CD4-positive, alpha-beta T cell treated with Interleukin-6 for 4 hours (primary cell): ENCODE data around the gene GPR33.
"Not testable (repeated sequence)": the region's sequence is repeated elsewhere in the genome, so short reads cannot be mapped to it uniquely, and the experiment has no call there.

Experiments used
- DNase-seq: peaks from one replicate; pipeline ENCODE4 v3.0.0-alpha.2; 2020; ENCODE audit warnings: mixed read lengths

Gene GPR33

DNA sequence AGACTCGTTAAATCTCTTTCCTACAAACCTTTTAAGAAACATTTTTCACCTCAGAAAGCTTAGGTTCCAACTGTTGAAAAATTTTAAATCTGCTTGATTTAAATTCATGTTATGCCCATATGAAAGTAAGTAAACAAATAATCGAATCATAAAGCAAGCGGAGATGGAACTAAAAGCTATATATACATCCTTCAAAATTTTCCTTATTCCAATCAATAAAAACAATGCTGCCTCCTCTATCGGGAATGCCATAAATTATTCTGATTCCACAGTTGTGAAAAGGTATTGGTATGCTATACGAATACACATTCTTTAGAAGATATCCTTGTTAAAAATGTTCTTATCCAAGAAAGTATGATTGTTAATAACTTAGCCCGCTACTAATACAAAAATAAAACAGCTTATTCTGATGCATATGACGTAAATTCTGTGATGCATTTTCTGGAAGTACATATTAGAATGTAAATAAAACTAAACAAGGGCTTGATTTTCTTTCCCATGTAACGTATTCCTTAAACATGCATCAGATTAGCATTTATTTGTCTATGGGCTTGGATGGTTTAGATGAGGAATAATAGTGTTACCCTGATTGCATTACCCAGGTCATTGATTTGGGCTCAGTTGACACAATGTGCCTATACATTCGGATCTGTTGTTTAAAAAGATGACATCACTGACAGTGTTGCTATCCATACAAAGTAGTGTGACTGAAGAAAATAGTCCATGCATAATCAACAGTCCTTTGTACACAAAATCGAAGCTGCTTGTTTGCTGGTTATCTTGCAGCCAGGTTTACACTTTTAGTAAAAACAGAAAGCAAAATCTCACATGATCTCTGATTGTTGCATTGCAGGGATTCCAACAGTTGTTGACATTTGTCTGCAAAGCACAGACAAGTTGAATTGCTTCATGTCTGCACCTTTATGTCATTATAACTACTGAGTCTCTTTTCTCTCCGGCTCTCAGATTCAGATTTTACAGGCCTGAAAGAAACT is 29.9 kb downstream of the GPR33 start:
- DNase-seq, result no peak

- DNase-seq, result peak; percentile 92
These were observed 30.8 kb downstream of the GPR33 start, which contains the start of gene DTD2 for GRCh38 chr14:31456841-31457664. Gene DTD2 (minus strand): TSS chr14:31457506. CDS start chr14:31457393, 113 bp downstream.

DNA sequence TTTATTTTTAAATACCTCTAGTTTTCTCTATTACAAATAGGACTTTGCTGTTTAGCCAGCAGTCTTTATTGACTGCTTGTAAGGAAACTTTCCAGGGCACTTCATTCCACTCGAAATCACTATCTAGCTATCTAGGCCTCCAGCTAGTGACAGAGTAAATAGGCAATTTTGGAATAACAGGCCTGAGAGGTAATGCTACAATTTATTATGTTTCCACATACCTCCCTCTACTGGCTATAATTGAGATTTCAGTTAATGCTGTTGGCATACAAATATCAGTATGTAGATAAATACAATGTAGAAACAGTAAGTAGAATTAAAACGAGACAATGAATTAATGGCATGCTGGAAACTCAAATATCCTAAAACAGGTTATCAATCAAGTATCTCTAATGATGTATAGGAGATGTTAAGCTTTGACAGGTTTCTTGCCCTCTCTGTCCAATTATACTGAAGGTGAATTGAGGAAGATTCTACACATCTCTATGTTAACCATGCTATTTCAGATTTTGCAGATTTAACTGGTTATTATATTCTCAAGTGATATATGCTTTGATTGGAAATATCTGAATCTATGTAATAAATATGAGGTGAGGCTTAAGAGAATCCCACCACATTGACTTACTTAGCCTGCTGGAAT is 37.7 kb downstream of the GPR33 start:
- DNase-seq, result no peak

GRCh38 chr14:31449136-31449535 is 38.7 kb downstream of the GPR33 start:
- DNase-seq, result no peak

DNA sequence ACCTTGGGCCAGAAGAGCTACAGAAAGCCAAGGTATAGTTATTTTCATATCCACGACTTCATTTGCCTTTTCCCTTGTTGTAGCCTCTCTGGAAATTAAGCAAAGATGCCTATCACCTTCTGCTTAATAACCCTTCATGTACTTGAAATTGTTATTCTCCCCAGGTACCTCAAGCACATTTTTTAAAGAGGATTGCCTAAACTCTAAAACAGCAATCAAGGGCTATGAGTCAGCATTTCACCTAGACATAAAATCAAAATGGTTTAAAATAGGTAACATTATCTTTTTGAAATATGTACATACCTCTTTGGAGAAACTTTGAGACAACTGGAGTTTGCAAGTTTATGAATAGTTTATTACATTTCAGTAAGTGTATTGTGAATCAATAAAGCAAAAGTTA is 42.1 kb downstream of the GPR33 start:
- no peak for DNase-seq

DNA sequence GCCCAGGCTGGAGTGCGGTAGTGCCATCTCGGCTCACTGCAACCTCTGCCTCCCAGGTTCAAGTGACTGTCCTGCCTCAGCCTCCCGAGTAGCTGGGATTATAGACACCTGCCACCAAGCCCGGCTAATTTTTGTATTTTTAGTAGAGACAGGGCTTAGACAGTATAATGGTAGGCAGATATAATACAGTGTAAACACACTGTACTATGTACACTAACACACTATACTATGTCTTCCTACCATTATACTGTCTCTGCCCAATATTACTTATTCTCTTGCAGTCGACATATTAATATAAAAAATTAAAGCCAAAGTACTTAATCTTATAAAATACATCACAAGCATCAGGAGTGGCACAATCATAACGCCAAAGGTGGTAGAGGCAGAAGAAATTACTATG is 45.6 kb downstream of the GPR33 start:
- DNase-seq, result no peak

GRCh38 chr14:31441273-31442111 is 46.3 kb downstream of the GPR33 start:
- no peak for DNase-seq

DNA sequence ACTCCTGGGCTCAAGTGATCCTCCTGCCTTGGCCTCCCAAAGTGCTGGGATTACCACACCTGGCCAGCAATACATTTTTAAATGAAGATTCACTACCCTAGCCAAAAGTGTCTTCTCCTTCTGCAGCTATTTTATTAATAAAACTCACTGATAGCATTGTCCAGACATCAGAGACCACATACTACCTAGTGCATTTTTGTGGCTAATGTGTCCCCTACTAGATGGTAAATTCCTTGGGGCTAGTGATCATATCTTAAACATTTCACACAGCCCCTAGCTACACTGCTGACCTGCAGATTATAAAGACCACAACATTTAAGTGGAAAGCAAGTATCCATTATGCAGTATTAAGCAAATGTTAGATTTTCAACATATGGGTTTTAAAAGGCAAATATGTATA is 47.6 kb downstream of the GPR33 start:
- no peak for DNase-seq

DNA sequence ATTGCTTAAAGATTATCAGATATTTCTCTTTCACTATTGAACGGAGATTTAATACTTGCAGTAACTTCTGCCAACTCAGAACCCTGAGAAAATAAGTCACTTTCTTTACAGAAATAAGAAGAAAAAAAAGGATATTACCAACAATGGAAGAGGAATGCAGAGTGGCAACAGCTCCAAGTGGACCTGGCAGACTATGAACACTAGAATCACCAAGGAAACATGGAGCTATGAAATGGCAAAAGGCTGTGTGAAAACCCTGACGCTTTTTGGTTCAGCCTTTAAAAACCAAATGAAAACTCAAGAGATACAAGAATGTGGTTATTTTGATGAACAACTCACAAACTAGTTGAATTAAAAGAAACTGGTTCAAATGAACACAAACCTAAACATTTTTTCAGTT is 48.3 kb downstream of the GPR33 start:
- DNase-seq, result no peak

- not testable (repeated sequence) for DNase-seq
These were observed 50.7 kb downstream of the GPR33 start for GRCh38 chr14:31437045-31437691.

GRCh38 chr14:31435276-31435675 is 52.6 kb downstream of the GPR33 start:
- DNase-seq, result no peak
